Bronchial epithelial cell (primary cell): ENCODE measurements around the gene ARSK. TPM values are rescaled to one million over a fixed set of nuclear protein-coding genes. Genes with fewer than 3 reads are reported as not detected.

Experiments
- DNase-seq: peaks from one replicate; pipeline ENCODE4 v3.0.0-alpha.2; 2010; ENCODE audit warnings: low read depth
- FAIRE-seq: peaks from 2 replicates; lab custom pipeline; 2011; peaks lifted over from hg19 to GRCh38; lab: Jason Lieb, UNC
- H3K27me3 ChIP-seq: 2 replicates; pipeline ENCODE4 v1.5.1; 2011; ENCODE audit warnings: low read length; ENCODE audit not compliant: control insufficient read depth, insufficient read depth
- H3K36me3 ChIP-seq: 2 replicates; pipeline ENCODE4 v1.5.1; 2011; ENCODE audit warnings: low read length; ENCODE audit not compliant: control insufficient read depth, insufficient read depth
- H3K4me3 ChIP-seq: 2 replicates; pipeline ENCODE4 v1.5.1; 2011; ENCODE audit warnings: mild to moderate bottlenecking, low read depth, low read length, control low read depth
- CTCF ChIP-seq: IDR thresholded peaks from 2 replicates; pipeline ENCODE4 v1.5.1; 2011; ENCODE audit warnings: mild to moderate bottlenecking, moderate library complexity, low read length, control low read depth, inconsistent platforms; ENCODE audit not compliant: insufficient read depth, severe bottlenecking
- total RNA-seq: library from RNA; depleted of rRNA; stranded (reverse); fragments of >200 nt; gene quantifications from 2 replicates; pipeline ENCODE4 v1.2.1, GENCODE V29; 2014

Gene ARSK
- total RNA-seq, 1 donor from 2014 or later = 7.4 TPM

- FAIRE-seq = no peak
- no peak for DNase-seq
- TF ChIP-seq CTCF = no peak
Observed at GRCh38 chr5:95633671-95634070, 78.8 kb downstream of the ARSK start.

DNA sequence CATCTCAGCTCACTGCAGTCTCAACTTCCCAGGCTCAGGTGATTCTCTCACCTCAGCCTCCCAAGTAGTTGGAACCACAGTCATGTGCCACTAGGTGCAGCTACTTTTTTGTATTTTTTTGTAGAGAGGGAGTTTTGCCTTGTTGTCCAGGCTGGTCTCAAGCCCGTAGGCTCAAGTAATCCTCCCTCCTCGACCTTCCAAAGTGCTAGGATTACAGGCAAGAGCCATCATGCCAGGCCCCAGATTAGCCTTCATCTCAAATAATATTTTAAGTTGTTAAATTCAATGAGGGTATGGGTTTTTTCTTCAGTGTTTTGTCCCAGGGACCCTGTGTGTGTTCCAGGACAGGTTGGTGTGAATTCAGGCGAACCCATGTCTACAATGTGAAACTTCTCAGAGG, 79.2 kb downstream of the ARSK start:
- no peak for TF ChIP-seq CTCF
- no peaks in the 10 kb centered on the region for H3K36me3 ChIP-seq
- DNase-seq = no peak
- no peak overlapping the region for H3K4me3 ChIP-seq
- no peak for FAIRE-seq
- H3K27me3 ChIP-seq = no peaks in the 10 kb centered on the region

More at GRCh38 chr5:95633671-95634070, 78.8 kb downstream of the ARSK start:
- Histone ChIP-seq H3K36me3 (no peaks in the 10 kb centered on the region), H3K4me3 (no peak overlapping the region), H3K27me3 (no peaks in the 10 kb centered on the region)

- no peak for TF ChIP-seq CTCF
Observed at GRCh38 chr5:95638632-95639031, 83.7 kb downstream of the ARSK start.

DNA sequence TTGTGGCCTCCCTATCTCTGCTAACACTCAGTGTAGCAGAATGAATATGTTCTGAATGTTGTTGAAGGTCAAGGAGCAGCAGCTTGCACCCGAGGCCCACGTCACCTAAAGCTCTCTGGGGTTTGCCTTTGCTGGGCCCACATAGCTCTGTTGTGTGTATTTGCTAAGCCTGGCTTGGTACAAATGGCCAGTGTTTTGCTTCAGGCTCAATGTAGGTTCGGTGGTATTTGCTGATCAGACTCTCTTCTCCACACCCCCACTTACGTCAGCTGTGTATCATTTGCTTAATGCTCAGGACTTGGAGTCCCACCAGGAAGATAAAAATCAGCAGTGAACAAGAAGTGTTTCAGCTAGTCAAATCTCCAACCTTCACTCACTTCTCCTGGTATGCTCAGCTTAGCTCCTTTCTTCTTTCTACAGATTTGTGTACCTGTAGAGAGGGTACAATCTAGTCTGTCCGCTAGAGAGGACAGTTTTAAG, 86.9 kb downstream of the ARSK start:
- no peak for TF ChIP-seq CTCF
- DNase-seq = no peak
- Histone ChIP-seq H3K36me3 (no peaks in the 10 kb centered on the region), H3K4me3 (no peak overlapping the region), H3K27me3 (no peaks in the 10 kb centered on the region)
- FAIRE-seq = peak; percentile 81

More at GRCh38 chr5:95638632-95639031, 83.7 kb downstream of the ARSK start:
- H3K4me3 ChIP-seq = no peak overlapping the region
- no peak for DNase-seq
- H3K36me3 ChIP-seq = no peaks in the 10 kb centered on the region
- no peaks in the 10 kb centered on the region for H3K27me3 ChIP-seq
- no peak for FAIRE-seq

GRCh38 chr5:95643152-95643551, 88.3 kb downstream of the ARSK start:
- no peak for FAIRE-seq
- TF ChIP-seq CTCF = no peak
- DNase-seq = no peak
- Histone ChIP-seq H3K36me3 (no peaks in the 10 kb centered on the region), H3K27me3 (no peaks in the 10 kb centered on the region), H3K4me3 (no peak overlapping the region)
